VCaP (cell line): ENCODE results near the gene WDR86.

Source experiments
- H3K27ac ChIP-seq: fragments of 450-650 bp; 2 replicates; pipeline ENCODE4 v1.5.1; 2017
- CTCF ChIP-seq: fragments of 450-650 bp; conservative IDR thresholded peaks from 2 replicates; pipeline ENCODE4 v1.5.1; 2017; ENCODE audit warnings: mild to moderate bottlenecking, moderate library complexity

WDR86 gene

GRCh38 chr7:151383638-151384351 lies 26.0 kb downstream of the WDR86 start:
- no peak for TF ChIP-seq CTCF
- no peak overlapping the region for H3K27ac ChIP-seq

- peak overlapping the region; percentile 4; the same call in 1 of the 2 replicates for H3K27ac ChIP-seq
- no peak for TF ChIP-seq CTCF
Observed at GRCh38 chr7:151382079-151382885, 27.6 kb downstream of the WDR86 start.

GRCh38 chr7:151381348-151382078 lies 28.3 kb downstream of the WDR86 start:
- no peak for TF ChIP-seq CTCF
- peak overlapping the region; percentile 4; the same call in 1 of the 2 replicates for H3K27ac ChIP-seq

GRCh38 chr7:151381098-151381347 lies 28.8 kb downstream of the WDR86 start:
- no peak for TF ChIP-seq CTCF
- H3K27ac ChIP-seq: no peak overlapping the region; the same call in 1 of the 2 replicates

- H3K27ac ChIP-seq: no peak overlapping the region
- TF ChIP-seq CTCF: no peak
Observed at GRCh38 chr7:151380199-151381097, 29.4 kb downstream of the WDR86 start.

GRCh38 chr7:151379534-151380198 lies 30.2 kb downstream of the WDR86 start:
- H3K27ac ChIP-seq: no peak overlapping the region
- TF ChIP-seq CTCF: no peak
